Cortex of kidney (tissue), 1 donor: ENCODE results near the gene ASTN2.

Experiments used
- DNase-seq: peaks from one replicate; lab custom pipeline; 2025; lab: John Stamatoyannopoulos, UW

The ASTN2 gene

DNA sequence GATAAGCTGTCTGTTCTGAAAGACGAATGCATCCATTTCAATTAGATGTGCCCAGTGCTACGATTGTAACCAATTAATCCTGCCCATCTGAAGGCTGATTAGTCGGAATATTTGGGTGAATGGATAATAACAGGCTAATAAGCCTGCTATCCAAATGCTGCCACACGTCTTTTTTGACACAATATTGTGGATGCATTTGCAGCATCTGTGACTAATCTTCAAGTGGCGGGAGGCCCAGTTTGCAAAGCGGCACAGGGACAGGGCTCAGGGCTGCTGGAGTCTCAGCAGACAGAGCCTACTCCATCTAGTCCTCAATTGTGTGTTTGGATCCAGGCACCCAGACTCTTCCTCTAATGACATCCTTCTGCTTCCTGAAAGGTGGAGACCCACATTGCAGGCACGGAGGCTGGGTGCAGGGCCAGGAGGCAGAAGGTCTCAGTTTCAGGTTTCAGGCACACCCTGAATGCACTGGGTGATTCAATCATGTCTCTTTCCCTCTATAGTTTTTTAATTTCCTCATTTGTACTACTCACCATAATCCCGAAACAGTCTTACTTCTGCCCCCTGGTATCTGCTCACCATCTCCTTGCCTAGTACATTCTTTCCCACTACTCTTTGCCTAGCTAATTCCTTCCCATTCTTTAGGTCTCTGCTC lies 169.6 kb downstream of the ASTN2 start:
- no peak for DNase-seq

DNA sequence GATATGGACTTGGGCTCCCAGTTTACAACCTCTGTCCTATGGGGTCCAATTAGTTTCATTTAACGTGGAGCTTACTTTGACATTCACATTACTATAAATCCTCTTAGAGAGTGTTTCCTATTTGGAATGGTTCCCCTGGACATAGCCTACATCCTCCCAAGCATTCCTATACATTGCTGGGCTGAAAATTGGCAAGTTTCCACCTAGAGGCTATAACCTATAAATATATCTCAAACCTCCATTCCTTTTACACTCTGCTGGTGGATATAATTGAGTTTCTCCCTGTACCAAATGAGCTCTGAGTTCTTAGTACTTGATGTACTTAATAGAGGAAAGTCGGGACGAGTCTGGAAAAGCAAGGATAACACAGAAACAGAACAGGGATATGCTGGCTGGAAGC lies 172.8 kb downstream of the ASTN2 start:
- no peak for DNase-seq

DNA sequence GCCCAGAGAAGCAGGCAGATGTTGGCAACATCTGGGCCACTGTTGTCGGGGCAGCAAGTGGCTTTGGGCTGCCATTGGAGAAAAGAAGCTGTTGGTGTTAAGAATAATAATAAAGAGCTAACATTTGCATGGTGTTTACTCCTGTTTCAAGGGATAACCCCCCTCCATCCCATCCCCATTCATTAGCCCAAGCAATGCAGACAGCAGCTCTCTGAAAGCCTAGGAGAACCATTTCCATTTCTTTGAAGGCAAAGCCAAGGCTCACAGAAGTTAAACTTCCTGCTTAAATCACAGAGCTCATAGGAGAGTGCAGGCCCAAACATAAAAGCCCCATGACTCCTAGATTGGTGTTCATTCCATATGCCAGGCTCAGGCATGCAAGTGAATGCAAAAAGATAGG lies 175.4 kb downstream of the ASTN2 start:
- no peak for DNase-seq

DNA sequence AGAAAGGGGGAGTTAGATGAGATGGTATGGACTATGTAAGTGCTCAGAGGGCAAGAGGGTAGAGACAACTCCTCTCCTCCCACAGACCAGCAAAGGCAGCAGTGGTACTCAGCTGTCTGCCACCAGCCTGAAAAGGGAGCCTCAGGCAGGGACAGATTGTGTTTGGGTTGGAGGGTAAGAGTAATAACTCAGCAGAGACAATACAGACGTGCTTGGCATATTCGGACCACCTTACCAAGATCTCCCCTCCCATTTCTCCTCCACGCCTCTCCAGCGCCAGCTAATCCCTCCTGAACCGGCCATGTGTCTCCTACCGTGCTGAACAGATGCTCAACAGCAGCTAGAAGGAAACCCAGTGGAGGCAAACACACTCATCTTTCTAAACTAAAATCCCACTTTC lies 180.8 kb downstream of the ASTN2 start:
- no peak for DNase-seq

DNA sequence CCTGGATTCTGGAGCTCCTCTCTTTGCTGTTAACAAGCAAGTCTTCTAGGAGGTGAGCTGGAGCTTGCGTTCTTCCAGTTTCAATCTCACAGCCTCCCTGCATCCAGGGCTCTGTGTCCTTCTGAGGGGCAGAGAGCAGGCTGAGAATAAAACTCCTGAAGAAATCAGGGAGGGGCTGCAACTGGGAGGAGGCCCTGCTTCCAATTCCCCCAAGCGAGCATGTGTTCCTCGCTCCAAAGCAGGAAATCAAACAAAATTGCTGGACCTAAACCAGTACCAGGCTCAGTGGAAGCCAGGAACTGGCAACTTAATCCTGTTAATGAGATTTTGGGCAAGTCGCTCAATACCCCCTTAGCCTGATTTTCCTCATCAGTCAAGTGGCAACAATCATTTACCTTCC lies 181.8 kb downstream of the ASTN2 start:
- DNase-seq, result no peak

DNA sequence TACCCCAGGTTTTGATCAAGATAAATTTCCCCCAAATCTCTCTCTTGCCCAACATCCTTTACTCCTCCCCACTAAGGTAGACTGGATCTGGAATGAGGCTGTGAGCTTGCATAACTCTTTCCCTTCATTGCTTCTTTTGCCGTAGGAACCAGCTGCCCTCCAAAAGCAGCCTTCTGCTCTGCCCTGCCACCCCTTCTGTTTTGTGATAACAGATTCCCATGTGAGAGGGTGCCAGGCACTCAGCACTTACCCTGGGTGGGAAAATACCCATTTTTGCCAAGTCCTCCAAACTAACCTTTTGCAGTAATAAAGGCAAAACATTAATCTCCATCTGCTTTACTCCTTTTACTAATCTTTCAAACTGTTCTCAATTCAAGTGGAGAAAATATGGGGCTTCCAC lies 182.6 kb downstream of the ASTN2 start:
- DNase-seq, result no peak

DNA sequence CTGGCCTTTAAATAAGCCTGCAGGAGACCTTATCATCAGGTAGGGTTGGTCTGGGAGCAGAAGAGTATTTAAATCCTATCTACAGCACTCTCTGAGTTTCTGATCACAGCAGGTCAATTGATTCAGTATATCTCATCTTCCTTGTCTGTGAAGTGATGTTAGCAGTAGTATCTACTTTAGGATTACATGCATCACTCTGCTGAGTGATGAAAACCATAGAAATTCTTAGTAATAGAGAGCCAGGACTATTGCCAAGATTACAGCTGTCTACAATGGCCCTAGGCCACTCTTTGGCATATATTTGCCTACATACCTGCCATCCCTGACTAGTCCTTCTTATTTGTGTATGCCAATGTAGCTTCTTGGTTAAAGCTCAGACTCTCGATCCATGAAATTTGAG lies 183.8 kb downstream of the ASTN2 start:
- DNase-seq, result no peak

DNA sequence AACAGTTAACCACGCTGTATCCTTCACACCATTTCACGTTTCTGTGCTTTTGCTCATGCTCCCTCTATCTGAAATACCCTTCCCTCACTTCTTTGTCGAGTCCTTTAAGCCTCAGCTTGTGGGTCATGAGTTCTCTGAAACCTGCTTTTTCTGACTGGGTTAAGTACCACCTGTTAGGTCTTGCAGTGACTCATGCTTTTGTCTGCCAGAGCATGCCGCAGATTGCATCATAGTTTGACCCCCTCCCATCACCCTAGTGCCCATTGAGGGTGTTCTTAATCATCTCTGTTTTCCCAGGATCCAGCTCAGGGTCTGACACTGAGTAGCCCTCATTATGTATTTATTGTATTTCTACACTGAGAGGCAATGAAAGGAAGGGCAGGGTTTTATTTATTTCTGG lies 190.2 kb downstream of the ASTN2 start:
- DNase-seq, result no peak

DNA sequence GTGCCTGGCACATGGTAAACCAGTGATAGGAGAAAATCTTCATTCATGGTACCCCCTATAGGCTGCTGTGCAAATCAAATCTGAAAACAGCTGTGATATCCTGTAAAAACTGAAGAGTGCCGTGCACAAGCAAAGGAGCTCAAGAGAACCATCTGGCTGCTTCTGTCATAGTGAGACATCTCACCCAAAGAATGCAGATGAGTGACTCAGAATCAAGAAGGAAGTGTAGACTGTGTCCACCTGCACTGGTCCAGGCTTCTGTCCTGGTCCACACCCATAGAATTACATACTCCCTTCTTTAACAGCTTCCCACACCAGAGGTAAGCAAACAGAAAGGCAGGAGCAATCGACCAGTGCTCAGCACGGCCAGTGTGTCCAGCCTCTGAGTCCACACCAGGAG lies 195.9 kb downstream of the ASTN2 start:
- no peak for DNase-seq

DNA sequence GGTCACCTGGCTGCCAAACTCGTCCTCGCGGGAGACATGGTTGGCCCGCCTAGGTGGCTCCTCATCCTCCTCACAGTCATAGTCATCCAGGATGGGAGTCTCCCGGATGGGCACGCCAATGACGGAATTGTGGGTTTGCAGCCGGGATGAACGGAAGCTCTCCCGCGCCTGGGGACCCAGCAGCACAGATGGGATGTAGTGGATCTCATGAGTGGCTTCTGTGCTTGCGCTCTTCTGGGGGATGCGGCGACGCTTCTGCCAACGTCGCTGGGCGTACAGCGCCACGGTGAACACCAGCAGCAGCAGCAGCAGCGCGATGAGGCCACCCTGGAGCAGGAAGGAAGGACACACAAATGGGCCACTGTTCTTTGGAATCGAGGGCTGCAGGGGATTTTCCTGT lies 200.4 kb downstream of the ASTN2 start:
- no peak for DNase-seq

DNA sequence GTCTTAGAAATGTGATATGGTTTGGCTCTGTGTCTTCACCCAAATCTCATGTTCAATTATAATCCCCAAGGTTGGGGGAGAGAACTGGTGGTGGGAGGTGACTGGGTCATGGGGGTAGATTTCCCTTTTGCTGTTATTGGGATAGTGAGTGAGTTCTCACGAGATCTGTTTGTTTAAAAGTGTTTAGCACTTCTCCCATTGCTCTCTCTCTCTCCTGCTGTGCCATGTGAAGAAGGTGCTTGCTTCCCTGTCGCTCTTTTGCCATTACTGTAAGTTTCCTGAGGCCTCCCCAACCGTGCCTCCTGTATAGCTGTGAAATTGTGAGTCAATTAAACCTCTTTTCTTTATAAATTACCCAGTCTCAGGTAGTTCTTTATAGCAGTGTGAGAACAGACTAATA lies 203.6 kb downstream of the ASTN2 start:
- no peak for DNase-seq

DNA sequence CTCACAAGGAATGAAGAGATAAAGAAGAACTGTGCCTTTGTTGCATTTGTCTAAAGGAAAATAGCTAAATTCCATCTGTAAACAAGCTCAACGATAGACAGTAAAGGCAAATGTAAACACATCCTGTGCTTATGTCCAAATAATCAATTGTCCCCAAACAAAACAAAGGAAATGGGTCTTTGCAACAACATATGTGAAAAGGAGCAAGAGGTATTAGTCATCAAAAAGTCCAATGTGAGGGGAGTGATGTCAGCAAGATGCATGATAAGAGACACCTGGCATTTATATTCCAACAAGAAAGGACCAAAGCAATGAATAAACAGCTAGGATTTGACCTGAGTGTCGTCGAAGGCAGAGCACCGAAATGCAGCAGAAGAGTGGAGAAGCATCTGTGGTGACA lies 209.1 kb downstream of the ASTN2 start:
- DNase-seq, result no peak

DNA sequence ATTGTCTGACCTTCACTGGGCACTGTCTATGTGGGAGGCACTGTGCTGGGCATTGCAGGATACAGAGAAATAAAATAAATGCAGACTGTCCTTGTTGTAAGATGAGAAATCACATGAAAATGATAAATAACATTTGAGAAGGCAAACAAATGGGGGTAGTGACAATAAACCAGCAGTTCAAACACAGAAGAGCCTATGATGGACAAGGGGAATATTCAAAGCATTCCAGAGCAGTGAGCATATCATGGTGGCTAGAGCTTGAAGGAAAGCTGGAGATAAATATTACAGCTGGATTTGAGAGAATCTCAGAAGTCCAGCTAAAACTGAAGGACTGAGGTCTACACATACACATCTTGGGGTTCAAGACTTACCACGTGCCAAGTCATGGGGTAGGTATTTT lies 209.9 kb downstream of the ASTN2 start:
- no peak for DNase-seq

DNA sequence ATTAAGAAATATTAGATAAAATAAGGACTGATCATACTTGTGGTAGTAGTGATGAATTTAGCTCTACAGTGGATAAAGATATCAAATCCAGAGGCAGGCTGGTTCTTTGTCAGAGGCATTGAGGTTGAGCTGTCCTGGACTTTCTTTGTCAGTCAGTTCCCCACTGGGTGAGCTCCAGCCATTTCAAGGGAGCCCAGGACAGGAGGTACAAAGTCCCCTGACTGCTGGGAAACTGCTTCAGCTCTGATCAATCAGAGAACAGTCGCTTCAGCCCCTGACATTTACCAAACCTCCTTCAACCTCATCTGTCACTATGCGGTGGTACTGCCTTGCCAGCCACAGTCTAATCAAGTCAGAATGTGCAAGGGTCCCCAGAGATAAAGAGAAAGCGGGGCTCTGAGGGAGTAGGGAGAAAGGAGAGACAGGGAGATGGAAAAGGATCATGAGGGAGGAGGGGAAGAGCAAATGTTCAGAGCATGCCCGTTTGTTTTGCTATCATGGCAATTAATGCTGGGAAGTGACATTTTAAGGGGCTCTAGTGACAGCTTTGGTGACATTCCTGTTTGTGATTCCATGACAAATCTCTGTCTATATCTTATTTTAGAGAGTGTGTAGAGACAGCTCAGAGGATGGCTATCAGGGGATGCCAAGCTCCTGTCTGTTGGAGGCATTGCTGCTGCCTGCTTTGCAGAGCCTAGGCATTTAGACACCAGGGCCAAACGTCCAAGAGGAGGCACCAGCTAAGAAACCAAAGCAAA lies 223.2 kb downstream of the ASTN2 start:
- no peak for DNase-seq

DNA sequence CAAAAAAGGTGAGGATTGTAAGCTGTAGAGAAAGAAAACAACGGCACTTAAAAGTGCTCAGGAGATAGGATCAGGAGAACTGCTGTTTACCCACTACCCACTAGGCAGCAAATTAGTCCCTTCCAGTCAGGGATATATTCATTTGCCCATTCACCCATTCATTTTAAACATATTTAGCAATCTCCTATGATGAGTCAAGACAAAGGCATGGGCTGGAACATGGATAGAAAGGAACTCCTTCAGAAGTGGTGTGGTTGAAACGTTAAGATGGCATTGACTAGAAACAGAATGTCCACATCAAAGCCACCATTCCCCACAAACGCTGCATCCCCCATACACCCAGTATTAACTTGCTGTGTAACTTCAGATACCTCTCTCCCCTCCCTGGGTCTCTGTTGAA lies 225.7 kb downstream of the ASTN2 start:
- DNase-seq, result no peak

DNA sequence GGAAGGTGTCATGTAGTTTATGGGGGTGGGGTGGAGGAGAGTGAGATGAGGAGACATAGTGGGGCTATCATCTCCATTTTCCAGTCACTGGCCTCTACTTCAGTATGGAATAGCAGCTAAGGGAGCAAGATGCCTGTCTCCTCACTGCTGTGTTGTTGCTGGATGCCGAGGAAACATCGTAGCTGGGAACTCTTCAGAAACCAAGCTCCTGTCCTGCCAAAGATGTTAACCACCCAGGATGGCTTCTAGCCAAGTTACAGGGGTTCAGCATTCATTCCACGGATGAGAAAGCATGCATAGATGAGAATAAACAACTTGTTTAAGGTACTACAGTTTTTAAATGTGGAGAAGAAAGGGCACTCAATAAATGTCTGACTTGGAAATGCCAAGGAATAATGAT lies 226.5 kb downstream of the ASTN2 start:
- no peak for DNase-seq

DNA sequence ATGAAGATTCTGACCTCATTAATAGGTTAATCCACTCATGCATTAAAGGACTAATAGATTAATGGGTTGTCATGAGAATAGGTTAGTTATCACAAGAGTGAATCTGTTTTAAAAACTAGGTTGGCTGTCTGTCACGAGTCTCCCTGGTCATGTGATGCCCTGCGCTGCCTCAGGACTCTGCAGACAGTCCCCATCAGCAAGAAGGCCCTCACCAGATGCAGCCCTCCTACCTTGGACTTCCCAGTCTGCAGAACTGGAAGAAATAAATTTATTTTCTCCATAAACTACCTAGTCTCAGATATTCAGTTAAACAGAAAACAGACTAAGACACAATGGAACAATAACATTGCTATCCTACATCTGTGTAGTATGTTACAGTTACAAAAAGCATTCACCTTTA lies 227.4 kb downstream of the ASTN2 start:
- DNase-seq, result no peak

DNA sequence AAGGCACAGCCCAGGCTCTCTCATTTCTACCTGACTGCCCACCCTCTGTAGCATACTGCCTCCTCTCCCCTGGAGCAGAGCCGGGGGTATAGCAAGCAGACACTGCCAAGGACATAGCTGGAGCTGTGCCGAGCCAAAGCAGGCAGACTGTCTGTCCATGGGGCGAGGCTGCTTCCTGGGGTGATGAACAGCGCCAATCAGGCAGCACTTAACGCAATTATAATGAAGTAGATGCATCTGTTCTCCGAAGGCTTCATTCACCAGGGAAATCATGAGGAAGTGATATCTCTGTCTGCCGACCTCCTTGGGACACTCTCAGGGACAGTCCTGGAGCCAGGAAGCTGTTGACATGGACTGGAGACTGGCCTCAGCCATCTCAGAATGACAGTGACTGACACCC lies 230.7 kb downstream of the ASTN2 start:
- no peak for DNase-seq

DNA sequence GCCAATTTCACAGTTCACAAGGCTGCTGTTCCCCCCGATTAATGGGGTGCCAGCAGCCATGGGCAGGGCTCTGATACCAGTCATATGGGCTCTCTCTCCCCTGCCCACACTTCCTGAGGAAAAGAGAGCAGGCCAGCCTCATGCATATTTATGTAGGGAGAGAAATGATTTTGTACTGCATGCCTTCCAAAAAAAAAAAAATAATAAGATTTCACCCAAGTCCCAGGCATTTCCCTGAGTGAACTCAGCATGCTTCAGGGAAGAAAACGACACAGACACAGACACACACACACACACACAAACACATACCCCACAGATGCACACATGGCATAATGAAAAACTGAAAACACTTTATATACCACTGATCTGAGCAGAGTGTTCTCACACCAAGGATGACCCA lies 232.8 kb downstream of the ASTN2 start:
- no peak for DNase-seq

DNA sequence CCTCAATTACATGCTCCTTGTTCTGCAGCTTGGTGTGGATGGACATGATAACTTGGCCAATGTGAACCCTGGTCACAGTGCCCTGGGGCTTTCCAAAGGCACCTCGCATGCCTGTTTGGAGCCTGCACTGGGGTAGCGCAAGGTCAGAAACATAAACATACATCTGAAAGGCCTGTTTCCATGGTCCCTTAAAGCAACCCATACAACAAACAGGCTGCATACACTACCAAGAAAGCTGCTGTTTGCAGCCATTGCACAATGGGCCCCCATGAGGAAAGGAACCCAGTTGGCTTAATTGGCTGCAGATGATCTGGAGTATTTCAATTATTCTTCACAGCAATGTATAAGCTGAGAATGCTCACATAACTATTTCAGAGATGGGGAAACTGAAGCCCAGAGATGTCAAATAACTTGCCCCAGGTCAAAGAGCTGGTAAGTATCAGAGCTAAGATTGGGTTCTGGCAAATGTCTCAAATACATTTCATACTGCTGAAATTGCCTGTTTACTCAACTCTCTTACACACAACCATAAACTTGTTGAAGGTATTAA lies 233.9 kb downstream of the ASTN2 start:
- no peak for DNase-seq

DNA sequence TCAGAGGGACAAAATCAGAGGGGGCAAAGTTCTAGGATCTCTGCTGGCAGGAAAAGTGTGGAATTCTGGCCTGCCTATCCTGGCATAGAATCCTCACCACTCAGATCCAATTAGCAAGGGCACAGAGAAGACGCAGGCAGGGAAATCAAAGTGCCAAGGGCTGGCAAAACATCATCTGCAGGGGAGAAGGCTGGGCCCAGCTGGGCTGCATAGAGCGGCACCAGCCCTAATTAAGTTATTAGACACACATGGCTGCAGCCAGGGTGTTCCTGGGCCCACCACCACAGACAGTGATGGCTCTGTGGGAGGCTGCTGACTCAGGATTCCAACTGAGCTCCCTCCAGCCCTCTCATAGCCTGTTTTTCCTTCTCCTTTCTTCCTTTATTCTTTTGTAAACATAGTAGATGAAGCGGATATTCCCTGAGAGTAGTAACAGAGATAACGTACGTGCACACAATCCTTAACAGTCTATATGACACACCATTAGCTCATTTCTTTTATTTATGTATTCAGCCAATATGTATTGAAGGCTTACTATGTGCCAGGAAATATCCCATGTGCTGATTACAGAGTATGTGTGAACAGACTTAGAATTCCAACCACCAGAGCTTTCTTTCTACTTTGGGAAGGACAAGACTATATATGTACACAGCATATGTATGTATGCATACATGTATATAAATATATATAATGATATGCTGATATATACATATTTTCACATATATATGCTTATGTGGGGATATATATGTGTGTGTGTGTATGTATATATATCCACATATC lies 236.1 kb downstream of the ASTN2 start:
- no peak for DNase-seq

DNA sequence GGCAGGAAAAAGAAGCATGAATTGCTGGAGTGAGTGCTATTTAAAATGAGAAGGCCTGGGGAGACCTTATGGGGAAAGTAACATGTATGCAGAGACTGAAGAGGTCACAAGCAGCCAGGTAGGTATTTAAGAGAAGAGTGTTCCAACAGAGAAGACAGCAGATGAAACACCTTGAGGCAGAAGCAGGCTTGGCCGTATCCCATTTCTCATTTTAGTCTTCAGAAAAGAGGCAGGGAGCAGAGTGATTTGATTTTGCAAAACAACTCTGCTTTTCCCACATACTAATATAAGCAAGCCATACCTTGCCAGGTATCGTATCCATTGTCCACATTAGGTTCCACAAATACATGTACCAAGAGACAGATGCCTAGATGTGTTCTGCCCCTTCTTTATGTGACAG lies 244.3 kb downstream of the ASTN2 start:
- DNase-seq, result no peak

DNA sequence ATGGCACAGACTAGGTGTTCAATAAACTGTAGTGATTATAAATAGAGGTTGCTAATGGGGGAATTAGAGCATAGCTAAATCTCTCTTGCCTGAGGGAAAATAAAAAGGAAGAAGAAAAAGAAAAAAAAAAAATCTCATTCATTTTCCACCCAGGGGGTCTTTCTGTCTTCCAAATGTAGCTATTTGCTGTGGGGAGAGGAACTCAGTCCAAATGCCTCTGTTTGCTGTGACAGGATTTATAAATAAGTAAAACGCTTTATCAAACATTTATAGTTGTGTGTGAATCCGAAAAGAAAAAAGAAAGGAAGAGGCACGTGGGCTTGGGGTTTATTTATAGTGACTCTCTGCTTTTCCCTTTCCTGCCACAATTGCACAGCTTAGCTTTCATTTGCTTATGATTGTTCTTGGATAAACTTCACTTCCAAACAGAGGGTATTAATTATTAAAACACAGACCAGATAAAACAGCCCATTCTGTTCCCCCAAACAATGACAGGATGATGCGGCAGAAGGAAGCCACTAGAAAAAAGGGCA lies 245.7 kb downstream of the ASTN2 start:
- no peak for DNase-seq
